SK-N-SH (cell line): Measurements from ENCODE around the gene GLIS1. TPM values are rescaled to one million over a fixed set of nuclear protein-coding genes. Genes with fewer than 3 reads are reported as not detected.

Experiments
- CTCF ChIA-PET: fragments of 300-600, 350-600 bp; formaldehyde crosslinking; extraction: SDS; loops from one replicate; lab custom pipeline; 2021; lab: Yijun Ruan, JAX
- POLR2A ChIA-PET: fragments of 350-600 bp; sonication (Branson Sonifier 250); formaldehyde crosslinking; extraction: SDS; loops from one replicate; lab custom pipeline; 2020; ENCODE audit warnings: antibody characterized with exemption, inconsistent platforms; lab: Yijun Ruan, JAX
- DNase-seq: peaks from one replicate; pipeline ENCODE4 v3.0.0; 2012
- H2AFZ ChIP-seq: fragments of 200-600 bp; sonication (generic); 2 replicates; pipeline ENCODE4 v1.8.1; 2016; ENCODE audit warnings: antibody characterized with exemption, mild to moderate bottlenecking, low read depth
- H3F3A ChIP-seq: fragments of 200-600 bp; sonication (generic); replicated peaks from 2 replicates; pipeline ENCODE3; 2016; ENCODE audit warnings: antibody characterized with exemption, mild to moderate bottlenecking; ENCODE audit not compliant: insufficient read depth
- H3K27ac ChIP-seq, 2 experiments: fragments of 200-500 bp in 1 of 2; fragments of 200-600 bp in 1 of 2; sonication (Bioruptor generic) in 1 of 2; sonication (generic), shearing (Covaris generic) in 1 of 2; 2 replicates each; pipeline versions ENCODE4 v1.5.1 to v1.6.1; 2014 to 2016; ENCODE audit warnings: low read depth in 2 of 2, inconsistent platforms in 1 of 2, low read length in 1 of 2, mild to moderate bottlenecking in 1 of 2, mixed read lengths in 1 of 2
- H3K27me3 ChIP-seq: fragments of 200-600 bp; sonication (generic), shearing (Covaris generic); 2 replicates; pipeline ENCODE4 v1.6.1; 2016; ENCODE audit warnings: mixed run types; ENCODE audit not compliant: insufficient read depth
- H3K36me3 ChIP-seq, 2 experiments: fragments of 200-500 bp in 1 of 2; fragments of 200-600 bp in 1 of 2; sonication (Bioruptor generic) in 1 of 2; sonication (generic) in 1 of 2; replicated peaks in 1 of 2; 2 replicates each; pipeline versions ENCODE3 to v1.5.1; 2014 to 2016; ENCODE audit warnings: low read length in 1 of 2, mild to moderate bottlenecking in 1 of 2; ENCODE audit not compliant: insufficient read depth in 2 of 2, control insufficient read depth in 1 of 2
- H3K4me1 ChIP-seq, 2 experiments: fragments of 200-500 bp in 1 of 2; fragments of 200-600 bp in 1 of 2; sonication (Bioruptor generic) in 1 of 2; sonication (generic), shearing (Covaris generic) in 1 of 2; 2 replicates each; pipeline versions ENCODE4 v1.5.1 to v1.6.1; 2014 to 2016; ENCODE audit warnings: low read depth in 1 of 2, low read length in 1 of 2, mixed run types in 1 of 2; ENCODE audit not compliant: insufficient read depth in 2 of 2, control insufficient read depth in 1 of 2
- H3K4me2 ChIP-seq: fragments of 200-600 bp; sonication (generic), shearing (Covaris generic); 2 replicates; pipeline ENCODE4 v1.6.1; 2017; ENCODE audit warnings: mixed run types
- H3K4me3 ChIP-seq, 2 experiments: fragments of 200-500 bp in 1 of 2; fragments of 200-600 bp in 1 of 2; sonication (Bioruptor generic) in 1 of 2; sonication (generic), shearing (Covaris generic) in 1 of 2; 2 replicates each; pipeline versions ENCODE4 v1.5.1 to v1.8.1; 2014 to 2016; ENCODE audit warnings: low read depth in 2 of 2, inconsistent platforms in 1 of 2, low read length in 1 of 2, mild to moderate bottlenecking in 1 of 2, mixed read lengths in 1 of 2, moderate library complexity in 1 of 2
- H3K79me2 ChIP-seq: fragments of 200-600 bp; sonication (generic); 2 replicates; pipeline ENCODE4 v1.8.1; 2017; ENCODE audit warnings: mild to moderate bottlenecking; ENCODE audit not compliant: insufficient read depth
- H3K9ac ChIP-seq: fragments of 200-600 bp; sonication (generic); 2 replicates; pipeline ENCODE4 v1.6.1; 2017; ENCODE audit warnings: mixed run types
- H3K9me2 ChIP-seq: fragments of 200-600 bp; sonication (generic); 2 replicates; pipeline ENCODE4 v1.6.1; 2017; ENCODE audit warnings: mixed run types
- H3K9me3 ChIP-seq: fragments of 200-600 bp; sonication (generic); 2 replicates; pipeline ENCODE4 v1.6.1; 2017; ENCODE audit warnings: mixed run types, mild to moderate bottlenecking, moderate library complexity
- H4K20me1 ChIP-seq: fragments of 200-600 bp; sonication (generic); 2 replicates; pipeline ENCODE4 v1.6.1; 2017; ENCODE audit warnings: mild to moderate bottlenecking, mixed run types; ENCODE audit not compliant: insufficient read depth
- CHD2 ChIP-seq: fragments of 150-350 bp; IDR thresholded peaks from 2 replicates; pipeline ENCODE4 v1.6.1; 2018; ENCODE audit warnings: low read length; ENCODE audit not compliant: partially characterized antibody
- CTCF ChIP-seq: fragments of 200-600 bp; sonication (generic); IDR thresholded peaks from 2 replicates; pipeline ENCODE4 v1.6.1; 2017; ENCODE audit warnings: antibody characterized with exemption, mild to moderate bottlenecking, moderate library complexity
- FOXM1 ChIP-seq: IDR thresholded peaks from 2 replicates; pipeline ENCODE4 v1.4.0; 2012; ENCODE audit warnings: low read depth, mild to moderate bottlenecking
- RAD21 ChIP-seq: IDR thresholded peaks from 2 replicates; pipeline ENCODE4 v1.6.1; 2012; ENCODE audit warnings: mild to moderate bottlenecking, low read length
- RCOR1 ChIP-seq: fragments of 150-350 bp; IDR thresholded peaks from 2 replicates; pipeline ENCODE4 v1.6.1; 2017; ENCODE audit warnings: antibody characterized with exemption, low read length
- SMC3 ChIP-seq: IDR thresholded peaks from 2 replicates; pipeline ENCODE4 v1.6.1; 2012; ENCODE audit warnings: low read depth, low read length, improper control_type of control experiment
- USF2 ChIP-seq: fragments of 150-350 bp; IDR thresholded peaks from 2 replicates; pipeline ENCODE4 v1.6.1; 2017; ENCODE audit warnings: antibody characterized with exemption, low read length, low read depth, borderline replicate concordance
- YY1 ChIP-seq: IDR thresholded peaks from 2 replicates; pipeline ENCODE4 v1.4.0; 2012; ENCODE audit warnings: low read depth, mild to moderate bottlenecking
- WGBS: methylation state at CpG from one replicate; pipeline ENCODE4 v1.1.6; 2017; ENCODE audit warnings: low lambda C conversion rate; 5-methylcytosine and 5-hydroxymethylcytosine counted together
- polyA plus RNA-seq, 3 experiments: library from polyadenylated mRNA; depleted of rRNA; stranded (reverse); fragments of >200 nt; gene quantifications; 2 replicates each; pipeline ENCODE4 v1.2.3, GENCODE V29; 2012
- TF ChIP-seq, protein P1 (sequence below): IDR thresholded peaks from 2 replicates; pipeline ENCODE4; 2012
- TF ChIP-seq, protein P2 (sequence below): IDR thresholded peaks from 2 replicates; pipeline ENCODE4 v1.4.0; 2012; ENCODE audit warnings: low read depth

GLIS1 gene
- polyA plus RNA-seq, 1 of the 3 experiments (the other 2 are of a cell fraction): 0.13 TPM

- ChIA-PET POLR2A (no interaction called here), CTCF (interaction anchor here (0.6 to 2.2 kb wide), 18 partner anchors 9 to 253 kb away, joined by 3 to 13 read pairs (median 3); partner anchors contain the start of gene GLIS1)
- no peaks in the 10 kb centered on the region for H3K27me3 ChIP-seq
- H2AFZ ChIP-seq: no peak overlapping the region
- peak; percentile 64 for DNase-seq
- H3K9me2 ChIP-seq: no peaks in the 10 kb centered on the region
- H3K9ac ChIP-seq: no peak overlapping the region
- WGBS: 64% methylated on average over 11 of the region's 11 CpGs
- no peaks in the 10 kb centered on the region for H3K79me2 ChIP-seq
- H3K27ac ChIP-seq: no peak overlapping the region
- peak; percentile 61 for TF ChIP-seq CTCF
- TF ChIP-seq, protein P1, sequence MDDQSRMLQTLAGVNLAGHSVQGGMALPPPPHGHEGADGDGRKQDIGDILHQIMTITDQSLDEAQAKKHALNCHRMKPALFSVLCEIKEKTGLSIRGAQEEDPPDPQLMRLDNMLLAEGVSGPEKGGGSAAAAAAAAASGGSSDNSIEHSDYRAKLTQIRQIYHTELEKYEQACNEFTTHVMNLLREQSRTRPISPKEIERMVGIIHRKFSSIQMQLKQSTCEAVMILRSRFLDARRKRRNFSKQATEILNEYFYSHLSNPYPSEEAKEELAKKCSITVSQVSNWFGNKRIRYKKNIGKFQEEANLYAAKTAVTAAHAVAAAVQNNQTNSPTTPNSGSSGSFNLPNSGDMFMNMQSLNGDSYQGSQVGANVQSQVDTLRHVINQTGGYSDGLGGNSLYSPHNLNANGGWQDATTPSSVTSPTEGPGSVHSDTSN: no peak
- peak; percentile 51 for TF ChIP-seq SMC3
- no peak for TF ChIP-seq CHD2
- TF ChIP-seq FOXM1: no peak
- no peak for TF ChIP-seq RCOR1
- TF ChIP-seq RAD21: peak; percentile 51
- TF ChIP-seq USF2: no peak
- H4K20me1 ChIP-seq: no peaks in the 10 kb centered on the region
- no peak overlapping the region for H3K4me2 ChIP-seq
- H3K4me3 ChIP-seq: no peak overlapping the region
- no peaks in the 10 kb centered on the region for H3F3A ChIP-seq
- no peaks in the 10 kb centered on the region; a peak in 1 of 4 replicates for H3K4me1 ChIP-seq
- H3K9me3 ChIP-seq: no peaks in the 10 kb centered on the region
- no peaks in the 10 kb centered on the region for H3K36me3 ChIP-seq
Observed at GRCh38 chr1:53715478-53715877, 23.5 kb downstream of the GLIS1 start.

DNA sequence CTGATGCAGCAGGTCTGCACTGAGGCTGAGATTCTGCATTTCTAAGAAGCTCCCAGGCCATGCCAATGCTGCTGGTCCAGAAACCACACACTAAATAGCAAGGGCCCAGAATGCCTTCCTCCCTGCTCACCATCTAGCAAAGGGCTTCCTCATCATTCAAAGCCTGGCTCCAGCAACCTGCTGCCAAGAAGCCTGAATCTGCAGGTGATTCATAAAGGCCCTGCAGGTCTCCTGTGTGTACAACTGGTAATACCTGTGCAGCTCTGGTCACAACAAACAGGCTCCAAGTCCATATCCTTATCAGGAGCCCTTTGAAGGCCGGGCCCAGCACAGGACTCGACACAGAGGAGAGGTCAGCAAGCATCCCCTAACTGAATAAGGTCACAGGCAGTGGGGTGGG, 26.7 kb downstream of the GLIS1 start:
- Histone ChIP-seq H3K4me3 (no peak overlapping the region), H3K36me3 (no peaks in the 10 kb centered on the region), H3F3A (no peaks in the 10 kb centered on the region), H3K27me3 (no peaks in the 10 kb centered on the region), H3K4me1 (no peaks in the 10 kb centered on the region; a peak in 1 of 4 replicates), H3K4me2 (no peak overlapping the region), H2AFZ (no peak overlapping the region), H4K20me1 (no peaks in the 10 kb centered on the region), H3K27ac (no peak overlapping the region), H3K9me2 (no peaks in the 10 kb centered on the region), H3K9ac (no peak overlapping the region), H3K79me2 (no peaks in the 10 kb centered on the region)
- CTCF ChIA-PET: interaction anchor here (1.0 kb wide), 1 partner anchor 12 kb away, joined by 4 read pairs; no protein-coding TSS in a partner anchor
- DNase-seq: no peak
- WGBS: 47% methylated on average over 2 of the region's 2 CpGs
- TF ChIP-seq CHD2: no peak
- TF ChIP-seq, protein P2, sequence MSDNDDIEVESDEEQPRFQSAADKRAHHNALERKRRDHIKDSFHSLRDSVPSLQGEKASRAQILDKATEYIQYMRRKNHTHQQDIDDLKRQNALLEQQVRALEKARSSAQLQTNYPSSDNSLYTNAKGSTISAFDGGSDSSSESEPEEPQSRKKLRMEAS: no peak
- TF ChIP-seq YY1: no peak
- TF ChIP-seq, all 33 proteins: peak for 0
- H3K9me3 ChIP-seq: no peaks in the 10 kb centered on the region
- POLR2A ChIA-PET: no interaction called here
